Psoas muscle (tissue), 8 donors: Measurements from ENCODE around the gene TM9SF4. TPM values are rescaled to one million over a fixed set of nuclear protein-coding genes. Genes with fewer than 3 reads are reported as not detected.
"Not testable (repeated sequence)": the region's sequence is repeated elsewhere in the genome, so short reads cannot be mapped to it uniquely, and the experiment has no call there.

Experiments
- ATAC-seq, 4 donors: fragments of 200-7000 bp; cut with Tn5 transposase; one replicate each; pipeline ENCODE4 v1.9.1; 2020; ENCODE audit warnings: moderate library complexity in 3 of 4, mild to moderate bottlenecking in 2 of 4
- DNase-seq, 2 donors: peaks; one replicate each; pipeline ENCODE4 v3.0.0-alpha.2; 2020
- H3K27ac ChIP-seq: fragments of 200-600 bp; one replicate; pipeline ENCODE4 v1.8.0; 2022
- H3K27me3 ChIP-seq, 3 donors: fragments of 200-600 bp in 1 of 3; one replicate each; pipeline versions ENCODE4 v1.6.1 to v1.8.0; 2013 to 2022; ENCODE audit warnings: low read length in 2 of 3, mild to moderate bottlenecking in 2 of 3, moderate library complexity in 1 of 3; ENCODE audit not compliant: insufficient read depth in 3 of 3
- H3K36me3 ChIP-seq, 2 donors: fragments of 200-600 bp in 1 of 2; one replicate each; pipeline versions ENCODE4 v1.6.1 to v1.8.0; 2013 to 2022; ENCODE audit warnings: low read depth in 1 of 2, mild to moderate bottlenecking in 1 of 2, moderate library complexity in 1 of 2; ENCODE audit not compliant: insufficient read depth in 1 of 2
- H3K4me1 ChIP-seq: fragments of 200-600 bp; one replicate; pipeline ENCODE4 v1.8.0; 2022
- H3K4me3 ChIP-seq: fragments of 200-600 bp; one replicate; pipeline ENCODE4 v1.8.0; 2022; ENCODE audit warnings: mild to moderate bottlenecking
- H3K9me3 ChIP-seq: fragments of 200-600 bp; one replicate; pipeline ENCODE4 v1.8.0; 2022
- WGBS, 3 donors: extraction: QIAGEN DNeasy Blood & Tissue Kit; methylation state at CpG; one replicate each; pipeline versions ENCODE4 v1.1.6 to v1.1.7; 2013; 5-methylcytosine and 5-hydroxymethylcytosine counted together
- intact Hi-C, 2 donors: fragments of 100-400 bp; cut with DNase I; formaldehyde crosslinking; loops; one replicate each; pipeline versions ENCODE4 v1.11.0 to v1.14.2; 2022
- polyA plus RNA-seq, 3 donors: library from polyadenylated mRNA; stranded (reverse); fragments of 200-250 nt; gene quantifications; one replicate each; pipeline ENCODE4 v1.2.3, GENCODE V29; 2013
- total RNA-seq, 4 donors: library from RNA; stranded (reverse); fragmentation: NEBNext Ultra II Directional in 2 of 4; extraction: Animal tissue kit (Norgen Biotek cat#: 25700) in 2 of 4; gene quantifications; one replicate each; pipeline versions ENCODE4 v1.2.1 to v1.2.4, GENCODE V29; 2021 to 2023
- TF ChIP-seq, protein P1 (sequence below): fragments of 200-600 bp; IDR thresholded peaks from one replicate; pipeline ENCODE4 v1.8.0; 2022; ENCODE audit warnings: antibody characterized with exemption
- donor health status: healthy with polysubstance abuse.
- donor health status: DM: no; HTN: no; CAD: no; lungs with moderate emphysema.
- donor health status: Bipolar disorder and iron deficiency.
- donor health status: healthy.
- donor health status: DM: yes; HTN: yes; CAD: no.
- donor health status: DM: no; HTN: no; CAD: no.
- donor health status: DM: no; HTN: no; CAD: no.
- donor health status: DM: yes; HTN: yes; CAD: no.

TM9SF4 gene
- total and polyA plus RNA-seq, 7 donors = 14.0 to 28.0 (median 25.7) TPM

DNA sequence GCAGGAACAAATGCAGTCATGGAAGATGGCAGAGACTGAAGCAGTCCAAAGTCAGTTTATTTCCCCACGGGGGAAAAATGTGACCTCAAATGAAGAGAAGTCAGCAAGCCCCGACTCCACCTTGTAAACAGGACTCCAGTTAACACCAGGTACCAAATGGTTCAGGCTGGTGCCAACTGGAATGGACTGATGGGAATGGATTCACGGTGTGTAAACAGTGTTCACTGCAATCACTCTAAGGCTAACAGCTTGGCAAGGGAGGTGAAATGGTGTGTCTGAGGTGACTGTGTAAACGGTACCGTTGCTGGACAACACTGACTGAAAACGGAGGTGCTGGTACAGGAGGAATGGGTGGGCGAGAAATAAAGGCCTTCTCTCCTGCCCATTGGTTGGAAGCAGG is 86.1 kb downstream of the TM9SF4 start:
- H3K4me1 ChIP-seq = peaks cover 40% of the 10 kb centered on the region
- TF ChIP-seq, protein P1, sequence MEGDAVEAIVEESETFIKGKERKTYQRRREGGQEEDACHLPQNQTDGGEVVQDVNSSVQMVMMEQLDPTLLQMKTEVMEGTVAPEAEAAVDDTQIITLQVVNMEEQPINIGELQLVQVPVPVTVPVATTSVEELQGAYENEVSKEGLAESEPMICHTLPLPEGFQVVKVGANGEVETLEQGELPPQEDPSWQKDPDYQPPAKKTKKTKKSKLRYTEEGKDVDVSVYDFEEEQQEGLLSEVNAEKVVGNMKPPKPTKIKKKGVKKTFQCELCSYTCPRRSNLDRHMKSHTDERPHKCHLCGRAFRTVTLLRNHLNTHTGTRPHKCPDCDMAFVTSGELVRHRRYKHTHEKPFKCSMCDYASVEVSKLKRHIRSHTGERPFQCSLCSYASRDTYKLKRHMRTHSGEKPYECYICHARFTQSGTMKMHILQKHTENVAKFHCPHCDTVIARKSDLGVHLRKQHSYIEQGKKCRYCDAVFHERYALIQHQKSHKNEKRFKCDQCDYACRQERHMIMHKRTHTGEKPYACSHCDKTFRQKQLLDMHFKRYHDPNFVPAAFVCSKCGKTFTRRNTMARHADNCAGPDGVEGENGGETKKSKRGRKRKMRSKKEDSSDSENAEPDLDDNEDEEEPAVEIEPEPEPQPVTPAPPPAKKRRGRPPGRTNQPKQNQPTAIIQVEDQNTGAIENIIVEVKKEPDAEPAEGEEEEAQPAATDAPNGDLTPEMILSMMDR = no peak
- no peak overlapping the region for H3K4me3 ChIP-seq
- H3K36me3 ChIP-seq = peaks cover 15 to 68% of the 10 kb centered on the region in 2 donors
- no peak overlapping the region for H3K27ac ChIP-seq
- no peaks in the 10 kb centered on the region for H3K27me3 ChIP-seq
- no peaks in the 10 kb centered on the region for H3K9me3 ChIP-seq
- intact Hi-C loops = no loop called here
- no peak for ATAC-seq
- 24 to 43% (median 33%) methylated on average over 7 of the region's 7 CpGs for WGBS, 3 donors
- DNase-seq = no peak

DNA sequence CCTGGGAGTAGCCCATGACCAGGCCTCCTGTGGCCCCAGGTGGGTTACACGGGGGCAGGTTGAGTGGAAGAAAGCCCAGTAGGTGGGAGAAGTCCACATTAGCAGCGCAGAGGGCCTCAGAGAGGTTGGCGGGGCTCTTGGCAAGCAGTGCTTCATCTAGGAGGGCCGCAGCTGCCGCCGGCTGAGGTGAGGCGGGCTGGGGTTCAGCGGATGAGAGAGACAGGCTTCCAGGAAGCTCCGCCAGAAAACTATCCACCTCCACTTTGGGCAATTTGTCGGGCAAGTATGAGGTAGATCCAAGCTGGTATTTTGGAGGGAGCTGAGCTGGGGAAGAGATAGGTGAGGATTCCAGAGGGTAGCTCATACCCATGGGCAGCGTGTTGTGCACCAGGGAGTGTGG is 87.1 kb downstream of the TM9SF4 start:
- 78 to 92% (median 90%) methylated on average over 10 to 11 of the region's 11 CpGs for WGBS, 3 donors
- H3K27ac ChIP-seq, DNase-seq, H3K4me3 ChIP-seq, H3K27me3 ChIP-seq, H3K9me3 ChIP-seq, ATAC-seq, intact Hi-C loops: not testable (repeated sequence)
- Histone ChIP-seq H3K36me3 (peaks cover 18 to 79% of the 10 kb centered on the region in 2 donors), H3K4me1 (peaks cover 42% of the 10 kb centered on the region)

DNA sequence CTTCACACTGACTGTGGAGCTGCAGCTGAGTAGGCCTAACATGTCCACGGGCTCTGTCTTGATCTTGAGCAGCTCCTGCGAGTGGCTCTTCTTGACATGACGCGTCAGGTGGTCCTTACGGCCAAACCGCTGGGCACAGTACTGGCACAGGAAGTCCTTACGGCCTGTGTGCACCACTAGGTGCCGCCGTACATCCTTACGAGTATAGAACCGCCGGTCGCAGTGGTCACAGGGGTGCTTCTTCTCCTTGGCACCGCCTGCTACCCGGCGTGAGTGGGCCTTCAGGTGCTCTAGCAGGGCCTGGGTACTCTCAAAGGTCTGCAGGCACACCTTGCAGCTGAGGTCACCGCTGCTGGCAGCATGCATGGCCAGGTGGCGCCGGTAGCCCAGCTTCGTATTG is 87.6 kb downstream of the TM9SF4 start:
- H3K9me3 ChIP-seq, H3K27me3 ChIP-seq, DNase-seq, H3K27ac ChIP-seq, intact Hi-C loops, H3K4me3 ChIP-seq: not testable (repeated sequence)
- peak in 3 of 4 donors; percentile 18 to 34 (median 29) for ATAC-seq
- Histone ChIP-seq H3K4me1 (peaks cover 44% of the 10 kb centered on the region), H3K36me3 (peaks cover 18 to 83% of the 10 kb centered on the region in 2 donors)
- 79 to 89% (median 87%) methylated on average over 15 to 20 of the region's 20 CpGs for whole genome bisulfite sequencing, 3 donors

- Histone ChIP-seq H3K9me3 (no peaks in the 10 kb centered on the region), H3K27ac (peak overlapping the region; percentile 36), H3K4me1 (peaks cover 53% of the 10 kb centered on the region), H3K27me3 (no peaks in the 10 kb centered on the region), H3K4me3 (no peak overlapping the region), H3K36me3 (peaks cover 18 to 81% of the 10 kb centered on the region in 2 donors)
- TF ChIP-seq, protein P1 = no peak
- intact Hi-C loops = no loop called here
- WGBS, 3 donors = 71 to 78% (median 76%) methylated on average over 4 of the region's 4 CpGs
- ATAC-seq (no peak), DNase-seq (no peak)
Observed at GRCh38 chr20:32199006-32199405, 89.5 kb downstream of the TM9SF4 start.

DNA sequence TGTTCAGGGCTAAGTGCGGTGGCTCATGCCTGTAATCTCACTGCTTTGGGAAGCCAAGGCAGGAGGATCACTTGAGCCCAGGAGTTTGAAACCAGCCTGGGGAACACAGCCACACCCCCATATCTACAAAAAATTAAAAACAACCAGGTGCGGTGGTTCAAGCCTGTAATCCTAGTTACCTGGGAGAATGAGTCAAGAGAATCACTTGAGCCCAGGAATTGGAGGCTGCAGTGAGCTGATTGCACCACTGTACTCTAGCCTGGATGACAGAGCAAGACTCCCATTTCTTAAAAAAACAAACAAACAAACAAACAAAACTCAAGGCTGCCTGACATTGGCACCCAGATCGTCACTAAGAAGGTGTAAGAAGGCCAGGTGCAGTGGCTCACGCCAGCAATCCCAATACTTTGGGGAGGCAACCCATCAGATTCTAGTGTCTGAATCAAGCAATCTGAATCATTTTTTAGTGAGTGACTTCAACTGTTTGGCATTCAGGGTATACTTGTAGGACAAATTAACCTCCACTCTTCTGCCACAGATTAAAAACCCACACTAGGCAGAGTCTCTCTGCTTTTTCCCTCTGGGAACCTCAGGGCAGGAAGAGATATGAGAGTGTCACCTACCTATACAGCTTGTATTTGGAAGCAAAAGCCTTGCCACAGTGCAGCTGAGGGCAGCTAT is 91.9 kb downstream of the TM9SF4 start:
- Histone ChIP-seq H3K9me3 (no peaks in the 10 kb centered on the region), H3K27ac (peak overlapping the region; percentile 96), H3K4me1 (peaks cover 71% of the 10 kb centered on the region), H3K27me3 (no peaks in the 10 kb centered on the region), H3K4me3 (no peak overlapping the region), H3K36me3 (peaks cover 13 to 56% of the 10 kb centered on the region in 2 donors)
- ATAC-seq (no peak), DNase-seq (no peak)
- 63 to 74% (median 67%) methylated on average over 4 of the region's 4 CpGs for WGBS, 3 donors
- TF ChIP-seq, protein P1 = no peak
- intact Hi-C loops = loop anchor here (5.0 to 10.0 kb wide), 3 partner anchors 49 to 153 kb away; partner anchors contain the start of gene ASXL1 (in 1 of the 2)
